ENCODE data around the gene COQ9.

DNA sequence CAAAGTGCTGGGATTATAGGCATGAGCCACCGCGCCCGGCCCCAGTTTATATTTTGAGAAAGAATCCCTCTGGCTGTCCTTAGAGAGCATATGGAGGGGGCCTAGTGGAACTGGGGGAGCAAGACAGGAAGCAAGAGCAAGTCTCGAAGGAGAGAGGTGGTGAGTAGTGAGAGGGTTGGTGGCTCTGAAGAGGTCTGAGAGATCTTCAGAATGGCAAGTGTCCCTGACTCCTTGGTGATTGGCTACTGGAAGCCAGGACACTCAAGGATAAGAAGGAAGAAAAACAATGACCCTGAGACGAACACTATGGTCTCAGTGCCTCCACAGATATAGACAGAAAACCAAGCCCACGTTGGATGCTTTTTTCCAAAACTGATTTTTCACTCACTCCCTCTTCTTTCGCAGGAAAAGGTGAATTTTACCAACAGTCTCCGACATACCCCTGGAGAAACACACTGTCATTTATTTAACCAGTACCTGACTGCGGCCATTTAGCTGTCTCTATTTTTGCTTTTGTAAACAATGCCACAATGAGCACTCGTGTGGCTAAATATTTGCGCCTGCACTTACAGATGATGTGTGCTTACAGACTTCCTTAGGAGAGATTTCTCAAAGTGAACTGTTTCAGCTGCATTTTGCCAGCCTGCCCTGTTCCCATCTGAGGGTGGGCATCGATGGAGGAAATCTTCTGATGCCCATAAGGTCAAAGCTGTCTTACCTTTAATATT, 54.9 kb downstream of the COQ9 start:
- TF ChIP-seq, protein P1, sequence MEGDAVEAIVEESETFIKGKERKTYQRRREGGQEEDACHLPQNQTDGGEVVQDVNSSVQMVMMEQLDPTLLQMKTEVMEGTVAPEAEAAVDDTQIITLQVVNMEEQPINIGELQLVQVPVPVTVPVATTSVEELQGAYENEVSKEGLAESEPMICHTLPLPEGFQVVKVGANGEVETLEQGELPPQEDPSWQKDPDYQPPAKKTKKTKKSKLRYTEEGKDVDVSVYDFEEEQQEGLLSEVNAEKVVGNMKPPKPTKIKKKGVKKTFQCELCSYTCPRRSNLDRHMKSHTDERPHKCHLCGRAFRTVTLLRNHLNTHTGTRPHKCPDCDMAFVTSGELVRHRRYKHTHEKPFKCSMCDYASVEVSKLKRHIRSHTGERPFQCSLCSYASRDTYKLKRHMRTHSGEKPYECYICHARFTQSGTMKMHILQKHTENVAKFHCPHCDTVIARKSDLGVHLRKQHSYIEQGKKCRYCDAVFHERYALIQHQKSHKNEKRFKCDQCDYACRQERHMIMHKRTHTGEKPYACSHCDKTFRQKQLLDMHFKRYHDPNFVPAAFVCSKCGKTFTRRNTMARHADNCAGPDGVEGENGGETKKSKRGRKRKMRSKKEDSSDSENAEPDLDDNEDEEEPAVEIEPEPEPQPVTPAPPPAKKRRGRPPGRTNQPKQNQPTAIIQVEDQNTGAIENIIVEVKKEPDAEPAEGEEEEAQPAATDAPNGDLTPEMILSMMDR (conservative IDR thresholded peaks at IDR 0.05; ENCODE audit: low read depth, low read length), result no peak
- TF ChIP-seq EZH2 (IDR thresholded peaks at IDR 0.05; ENCODE audit: low read length, unreplicated experiment), result no peak
